ENCODE results near the gene CFAP99.

CFAP99 gene

DNA sequence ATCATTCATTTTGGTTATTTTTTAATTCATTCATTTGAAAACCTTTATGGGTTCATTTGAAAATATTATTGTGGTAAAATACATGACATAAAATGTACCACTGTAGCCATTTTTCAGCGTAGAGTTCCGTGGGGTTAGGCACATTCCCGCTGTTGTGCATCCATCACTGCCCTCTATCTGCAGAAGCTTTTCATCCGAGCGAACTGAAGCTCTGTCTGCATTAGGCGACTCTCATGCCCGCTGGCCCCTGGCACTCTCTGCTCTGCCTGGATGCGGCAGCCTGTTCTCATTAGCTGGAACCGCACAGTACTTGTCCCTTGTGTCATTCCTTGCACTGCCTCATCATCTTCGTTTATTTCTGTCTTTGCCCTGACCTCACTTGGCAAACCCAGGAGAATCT lies 17.5 kb downstream of the CFAP99 start:
- TF ChIP-seq, protein P1, sequence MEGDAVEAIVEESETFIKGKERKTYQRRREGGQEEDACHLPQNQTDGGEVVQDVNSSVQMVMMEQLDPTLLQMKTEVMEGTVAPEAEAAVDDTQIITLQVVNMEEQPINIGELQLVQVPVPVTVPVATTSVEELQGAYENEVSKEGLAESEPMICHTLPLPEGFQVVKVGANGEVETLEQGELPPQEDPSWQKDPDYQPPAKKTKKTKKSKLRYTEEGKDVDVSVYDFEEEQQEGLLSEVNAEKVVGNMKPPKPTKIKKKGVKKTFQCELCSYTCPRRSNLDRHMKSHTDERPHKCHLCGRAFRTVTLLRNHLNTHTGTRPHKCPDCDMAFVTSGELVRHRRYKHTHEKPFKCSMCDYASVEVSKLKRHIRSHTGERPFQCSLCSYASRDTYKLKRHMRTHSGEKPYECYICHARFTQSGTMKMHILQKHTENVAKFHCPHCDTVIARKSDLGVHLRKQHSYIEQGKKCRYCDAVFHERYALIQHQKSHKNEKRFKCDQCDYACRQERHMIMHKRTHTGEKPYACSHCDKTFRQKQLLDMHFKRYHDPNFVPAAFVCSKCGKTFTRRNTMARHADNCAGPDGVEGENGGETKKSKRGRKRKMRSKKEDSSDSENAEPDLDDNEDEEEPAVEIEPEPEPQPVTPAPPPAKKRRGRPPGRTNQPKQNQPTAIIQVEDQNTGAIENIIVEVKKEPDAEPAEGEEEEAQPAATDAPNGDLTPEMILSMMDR (conservative IDR thresholded peaks at IDR 0.05; ENCODE audit: control insufficient read depth, insufficient read depth, low read depth, low read length) = peak; percentile 27
- H3K4me3 ChIP-seq (ENCODE audit: control insufficient read depth, low read depth, low read length) = no peak overlapping the region
- peak; percentile 28 for DNase-seq (ENCODE audit: low read depth)

DNA sequence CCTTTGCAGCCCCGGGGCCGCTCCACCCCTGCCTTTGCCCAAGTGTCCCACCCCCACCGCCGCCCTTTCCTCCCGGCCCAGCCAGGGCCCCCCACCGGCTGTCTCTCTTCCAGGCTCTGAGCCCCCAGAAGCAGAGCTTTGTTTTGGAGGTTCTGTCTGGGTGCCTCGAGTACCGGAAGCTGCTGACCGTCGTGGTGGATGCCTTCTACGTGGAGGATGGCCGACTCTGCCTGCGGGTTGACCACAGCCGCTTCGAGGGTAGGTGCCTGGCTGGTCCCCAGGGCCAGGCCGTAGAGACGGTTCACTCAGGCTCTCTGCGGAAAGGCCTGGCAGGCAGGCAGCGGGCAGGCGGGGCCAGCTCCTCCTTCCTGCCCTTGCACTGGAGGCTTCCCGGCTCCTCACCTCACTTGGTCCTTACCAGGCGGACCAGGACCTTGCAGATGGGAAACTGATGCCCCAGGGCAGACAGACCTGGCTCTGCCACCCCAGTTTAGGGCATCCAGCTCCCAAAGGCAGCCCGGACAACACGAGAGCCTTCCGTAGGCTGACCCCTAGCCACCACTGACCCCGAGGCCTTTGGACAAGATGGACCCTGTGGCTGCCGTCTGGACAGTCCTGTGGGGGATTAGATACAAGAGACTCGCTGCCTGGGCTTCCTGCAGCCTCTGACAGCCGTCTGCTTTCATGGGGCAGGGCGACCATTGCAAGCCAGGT lies 18.2 kb downstream of the CFAP99 start:
- H3K4me3 ChIP-seq (ENCODE audit: control insufficient read depth, low read depth, low read length) = no peak overlapping the region
- DNase-seq (ENCODE audit: low read depth) = no peak
- TF ChIP-seq, protein P1 (conservative IDR thresholded peaks at IDR 0.05; ENCODE audit: control insufficient read depth, insufficient read depth, low read depth, low read length) = no peak

DNA sequence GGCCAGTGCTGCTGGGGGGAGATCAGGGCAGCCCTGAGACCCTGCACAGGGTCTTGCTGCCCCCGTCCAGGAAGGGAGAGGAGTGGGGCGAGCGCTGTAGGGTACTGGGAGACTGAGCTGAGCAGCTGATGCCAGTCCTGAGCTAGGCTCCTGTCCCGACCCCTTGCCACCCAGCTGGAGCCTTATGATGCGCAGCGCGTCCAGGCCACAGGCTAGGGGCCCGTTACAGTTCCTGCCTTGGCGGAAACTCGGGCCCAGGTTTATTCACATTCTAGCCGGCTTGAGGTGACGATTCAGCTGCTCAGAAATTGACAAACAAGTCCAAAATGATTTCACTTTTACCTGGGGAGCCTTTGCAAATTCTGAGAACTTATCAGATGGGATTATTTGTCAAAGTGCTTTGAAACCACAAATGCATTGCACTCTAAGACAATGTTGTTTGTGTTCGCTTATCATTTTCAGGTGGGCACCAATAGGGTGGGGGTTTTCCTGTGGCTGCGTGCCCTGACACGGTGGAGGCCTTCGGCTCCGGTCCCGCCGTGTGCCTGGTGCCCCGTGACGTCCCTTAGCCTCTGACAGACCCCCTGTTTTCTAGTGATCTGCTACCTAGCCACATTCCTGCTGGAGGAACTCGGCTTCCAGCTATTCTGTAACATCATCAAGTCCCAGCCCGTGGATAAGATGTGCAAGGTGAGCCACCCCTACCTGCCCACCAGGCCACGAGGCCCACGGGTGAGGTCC lies 18.9 kb downstream of the CFAP99 start:
- no peak for DNase-seq (ENCODE audit: low read depth)
- TF ChIP-seq, protein P1 (conservative IDR thresholded peaks at IDR 0.05; ENCODE audit: control insufficient read depth, insufficient read depth, low read depth, low read length) = no peak

DNA sequence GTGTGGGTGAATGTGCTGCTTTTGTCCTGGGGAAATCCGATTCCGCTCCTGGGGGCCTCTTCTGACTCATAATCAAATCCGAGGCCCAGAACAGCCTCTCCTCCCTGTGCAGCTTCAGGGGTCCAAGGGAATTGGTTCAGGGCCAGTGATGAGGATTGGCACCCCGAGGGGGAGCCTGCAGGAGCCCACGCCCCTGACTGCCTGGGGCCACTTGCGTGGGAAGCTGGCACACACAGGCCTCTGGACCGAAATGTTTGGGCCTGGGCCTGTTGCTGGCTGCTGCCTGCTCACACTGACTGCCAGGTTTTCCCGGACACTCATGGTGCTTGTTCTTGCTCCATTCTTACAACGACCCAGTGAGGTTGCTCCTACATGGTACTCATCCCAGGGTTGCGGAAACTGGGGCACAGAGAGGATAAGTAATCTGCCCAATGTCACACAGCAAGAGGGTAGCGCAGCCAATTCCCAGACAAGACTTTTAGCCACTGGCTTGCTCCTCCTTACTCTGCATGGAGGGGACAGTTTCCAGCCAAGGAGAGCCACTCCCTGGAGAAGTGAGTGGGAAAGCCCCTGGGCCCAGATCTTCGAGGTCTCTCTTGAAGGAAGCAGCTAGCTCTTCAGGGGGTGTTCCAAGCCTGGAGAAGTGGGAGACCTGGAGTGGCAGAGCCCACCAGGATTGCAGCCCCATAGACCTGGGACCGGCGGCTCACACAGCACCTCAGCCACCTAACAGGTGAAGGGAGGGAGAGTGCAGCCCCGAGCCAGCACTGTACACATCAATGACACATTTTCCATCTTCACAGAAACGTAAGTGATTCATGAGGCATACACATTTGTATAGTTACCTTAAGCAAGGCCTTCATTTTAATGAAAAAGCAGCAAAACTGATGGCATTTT lies 20.3 kb downstream of the CFAP99 start:
- DNase-seq (ENCODE audit: low read depth) = no peak
- TF ChIP-seq, protein P1 (conservative IDR thresholded peaks at IDR 0.05; ENCODE audit: control insufficient read depth, insufficient read depth, low read depth, low read length) = no peak
- no peak overlapping the region for H3K4me3 ChIP-seq (ENCODE audit: control insufficient read depth, low read depth, low read length)

More for the DNA sequence above, 18.9 kb downstream of the CFAP99 start:
- H3K4me3 ChIP-seq (ENCODE audit: control insufficient read depth, low read depth, low read length) = no peak overlapping the region

DNA sequence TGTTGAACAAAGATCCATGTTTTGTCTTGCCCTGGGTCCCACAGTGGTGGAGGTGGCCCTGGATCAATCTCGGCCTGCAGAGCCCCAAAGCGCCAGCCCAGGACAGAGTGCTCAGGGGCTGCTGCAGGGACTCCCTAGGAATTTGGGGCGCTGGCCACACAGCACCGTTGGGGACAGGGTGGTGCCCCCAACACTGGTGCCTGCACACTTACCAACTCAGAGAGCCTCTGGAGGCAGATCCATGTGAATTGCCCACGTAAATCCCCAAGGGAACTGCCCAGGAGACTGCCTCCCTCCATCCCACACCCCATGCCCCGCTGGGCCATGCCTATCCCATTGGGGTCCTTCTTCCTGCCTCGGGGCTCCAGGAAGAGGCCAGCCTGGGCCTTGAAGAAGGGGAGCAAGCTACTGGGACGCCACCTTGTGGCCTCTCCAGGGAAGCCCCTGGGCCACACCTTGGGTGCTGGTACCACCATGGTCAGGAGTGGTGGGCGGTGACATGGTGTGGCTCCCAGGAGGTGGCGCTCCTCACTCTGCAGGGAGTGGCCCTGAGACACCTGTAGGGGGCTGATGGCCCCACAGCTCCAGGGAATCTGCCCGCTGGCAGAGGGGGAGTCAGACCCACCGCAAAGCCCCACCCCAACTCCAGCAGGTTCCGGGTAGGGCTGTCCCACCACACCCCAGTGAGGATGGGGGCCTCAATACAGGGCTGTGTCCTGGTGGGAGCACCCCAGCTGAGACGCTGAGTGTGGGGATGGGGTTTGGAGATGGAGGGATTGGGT lies 22.8 kb downstream of the CFAP99 start:
- TF ChIP-seq, protein P1 (conservative IDR thresholded peaks at IDR 0.05; ENCODE audit: control insufficient read depth, insufficient read depth, low read depth, low read length) = peak; percentile 82
- DNase-seq (ENCODE audit: low read depth) = peak; percentile 66
- H3K4me3 ChIP-seq (ENCODE audit: control insufficient read depth, low read depth, low read length) = no peak overlapping the region

Data from fibroblast of mammary gland (primary cell).